ENCODE results near the gene DCP2. TPM values are rescaled to one million over a fixed set of nuclear protein-coding genes. Genes with fewer than 3 reads are reported as not detected.

Gene DCP2
- total RNA-seq, 2 donors from 2014 or later: 10.8 to 12.8 TPM

DNA sequence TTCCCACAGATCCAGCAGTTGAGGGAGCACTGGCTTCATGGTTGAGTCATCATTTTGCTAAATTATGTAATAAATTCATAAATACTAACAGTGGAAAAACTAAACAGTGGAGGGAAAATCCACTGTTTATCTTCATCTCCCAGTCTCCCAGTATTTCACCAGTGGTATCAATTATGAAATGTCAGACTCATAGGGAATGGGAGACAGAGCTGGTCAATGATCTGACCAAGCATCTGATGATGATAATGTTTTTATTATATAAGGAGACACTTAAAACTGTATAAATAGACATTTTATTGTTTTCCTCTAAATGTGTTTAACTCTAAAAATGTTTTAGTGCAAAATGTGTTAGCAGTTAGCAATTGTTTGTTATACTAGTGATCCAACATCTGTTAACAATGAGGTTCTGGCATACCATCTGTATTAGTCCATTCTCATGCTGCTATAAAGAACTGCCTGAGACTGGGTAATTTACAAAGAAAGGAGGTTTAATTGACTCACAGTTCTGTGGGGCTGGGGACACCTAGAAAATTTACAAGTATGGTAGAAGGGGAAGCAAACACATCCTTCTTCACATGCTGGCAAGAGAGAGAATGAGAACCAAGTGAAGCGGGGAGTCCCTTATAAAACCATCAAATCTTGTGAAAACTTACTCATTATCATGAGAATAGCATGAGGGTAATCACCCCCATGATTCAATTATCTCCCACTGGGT lies 42.8 kb upstream of the DCP2 start:
- DNase-seq (ENCODE audit: low spot score): no peak
- Histone ChIP-seq H3K9me3 (no peaks in the 10 kb centered on the region), H3K27me3 (no peaks in the 10 kb centered on the region), H3K36me3 (no peaks in the 10 kb centered on the region), H3K4me3 (no peak overlapping the region), H3K27ac (no peak overlapping the region), H3K4me1 (peaks cover 0 to 6% of the 10 kb centered on the region in 2 donors)
- TF ChIP-seq, protein P1, sequence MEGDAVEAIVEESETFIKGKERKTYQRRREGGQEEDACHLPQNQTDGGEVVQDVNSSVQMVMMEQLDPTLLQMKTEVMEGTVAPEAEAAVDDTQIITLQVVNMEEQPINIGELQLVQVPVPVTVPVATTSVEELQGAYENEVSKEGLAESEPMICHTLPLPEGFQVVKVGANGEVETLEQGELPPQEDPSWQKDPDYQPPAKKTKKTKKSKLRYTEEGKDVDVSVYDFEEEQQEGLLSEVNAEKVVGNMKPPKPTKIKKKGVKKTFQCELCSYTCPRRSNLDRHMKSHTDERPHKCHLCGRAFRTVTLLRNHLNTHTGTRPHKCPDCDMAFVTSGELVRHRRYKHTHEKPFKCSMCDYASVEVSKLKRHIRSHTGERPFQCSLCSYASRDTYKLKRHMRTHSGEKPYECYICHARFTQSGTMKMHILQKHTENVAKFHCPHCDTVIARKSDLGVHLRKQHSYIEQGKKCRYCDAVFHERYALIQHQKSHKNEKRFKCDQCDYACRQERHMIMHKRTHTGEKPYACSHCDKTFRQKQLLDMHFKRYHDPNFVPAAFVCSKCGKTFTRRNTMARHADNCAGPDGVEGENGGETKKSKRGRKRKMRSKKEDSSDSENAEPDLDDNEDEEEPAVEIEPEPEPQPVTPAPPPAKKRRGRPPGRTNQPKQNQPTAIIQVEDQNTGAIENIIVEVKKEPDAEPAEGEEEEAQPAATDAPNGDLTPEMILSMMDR (IDR thresholded peaks at IDR 0.05): no peak

- Histone ChIP-seq H3K36me3 (no peaks in the 10 kb centered on the region), H3K4me3 (no peak overlapping the region), H3K4me1 (peaks cover 0 to 6% of the 10 kb centered on the region in 2 donors), H3K27me3 (no peaks in the 10 kb centered on the region), H3K27ac (no peak overlapping the region), H3K9me3 (no peaks in the 10 kb centered on the region)
- DNase-seq (ENCODE audit: low spot score): no peak
- TF ChIP-seq, protein P1 (IDR thresholded peaks at IDR 0.05): no peak
Observed at GRCh38 chr5:112934366-112934663, 42.3 kb upstream of the DCP2 start.

DNA sequence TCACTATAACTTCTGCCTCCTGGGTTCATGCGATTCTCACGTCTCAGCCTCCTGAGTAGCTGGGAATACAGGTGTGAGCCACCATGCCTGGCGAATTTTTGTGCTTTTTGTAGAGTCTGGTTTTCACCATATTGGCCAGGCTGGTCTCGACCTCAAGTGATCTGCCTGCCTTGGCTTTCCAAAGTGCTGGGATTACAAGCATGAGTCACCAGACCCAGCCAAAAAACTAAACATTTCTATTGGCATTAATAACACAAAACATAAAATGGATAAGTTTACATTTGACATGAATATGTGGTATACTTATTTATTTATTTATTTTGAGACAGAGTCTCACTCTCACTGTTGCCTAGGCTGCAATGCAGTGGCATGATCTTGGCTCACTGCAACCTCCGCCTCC lies 40.9 kb upstream of the DCP2 start:
- TF ChIP-seq, protein P1 (IDR thresholded peaks at IDR 0.05): no peak
- no peak overlapping the region for H3K4me3 ChIP-seq

DNA sequence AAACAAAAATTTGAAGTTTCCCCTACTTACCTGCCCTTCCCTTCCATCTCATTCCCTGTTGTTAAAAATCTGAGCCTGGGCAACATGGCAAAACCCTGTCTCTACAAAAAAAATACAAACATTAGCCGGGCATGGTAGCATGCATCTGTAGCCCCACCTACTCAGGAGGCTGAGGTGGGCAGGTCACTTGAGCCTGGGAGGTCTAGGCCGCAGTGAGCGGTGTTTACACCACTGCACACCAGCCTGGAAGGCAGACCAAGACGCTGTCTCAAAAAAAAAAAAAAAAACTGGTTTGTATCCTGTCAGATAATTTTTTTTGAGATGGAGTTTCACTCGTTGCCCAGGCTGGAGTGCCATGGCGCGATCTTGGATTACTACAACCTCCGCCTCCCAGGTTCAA lies 38.3 kb upstream of the DCP2 start:
- DNase-seq (ENCODE audit: low spot score): no peak
- no peak overlapping the region for H3K4me3 ChIP-seq
- H3K9me3 ChIP-seq: no peaks in the 10 kb centered on the region
- H3K36me3 ChIP-seq: no peaks in the 10 kb centered on the region
- TF ChIP-seq, protein P1 (IDR thresholded peaks at IDR 0.05): no peak
- H3K4me1 ChIP-seq: no peaks in the 10 kb centered on the region
- no peaks in the 10 kb centered on the region for H3K27me3 ChIP-seq
- no peak overlapping the region for H3K27ac ChIP-seq

More for the DNA sequence above, 40.9 kb upstream of the DCP2 start:
- DNase-seq (ENCODE audit: low spot score): no peak
- no peaks in the 10 kb centered on the region for H3K36me3 ChIP-seq
- H3K4me1 ChIP-seq: peaks cover 0 to 6% of the 10 kb centered on the region in 2 donors
- no peaks in the 10 kb centered on the region for H3K9me3 ChIP-seq
- no peak overlapping the region for H3K27ac ChIP-seq
- H3K27me3 ChIP-seq: no peaks in the 10 kb centered on the region

- H3K27ac ChIP-seq: no peak overlapping the region
- no peak overlapping the region for H3K4me3 ChIP-seq
- H3K27me3 ChIP-seq: no peaks in the 10 kb centered on the region
- TF ChIP-seq, protein P1 (IDR thresholded peaks at IDR 0.05): no peak
- no peak for DNase-seq (ENCODE audit: low spot score)
- no peaks in the 10 kb centered on the region for H3K4me1 ChIP-seq
- no peaks in the 10 kb centered on the region for H3K9me3 ChIP-seq
- H3K36me3 ChIP-seq: no peaks in the 10 kb centered on the region
Observed at GRCh38 chr5:112940670-112941069, 35.9 kb upstream of the DCP2 start.

DNA sequence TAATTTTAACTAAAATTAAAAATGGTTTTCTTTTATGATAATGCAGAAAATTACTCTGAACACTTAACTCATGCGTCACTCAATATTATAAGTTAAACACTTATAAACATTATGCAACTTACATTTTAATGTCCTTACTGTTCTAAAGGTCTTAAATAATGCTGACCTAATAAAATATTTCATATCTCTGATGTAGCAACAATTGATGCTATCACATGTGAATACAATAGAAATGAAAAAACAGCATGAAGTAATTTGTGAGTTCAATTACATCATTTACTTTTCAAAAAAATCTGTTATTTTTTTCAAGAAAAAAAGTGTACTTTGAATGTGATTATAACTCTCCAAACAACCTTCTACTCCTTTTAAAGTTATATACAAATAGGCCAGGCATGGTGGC lies 28.1 kb upstream of the DCP2 start:
- DNase-seq (ENCODE audit: low spot score): no peak
- no peaks in the 10 kb centered on the region for H3K4me1 ChIP-seq
- no peak overlapping the region for H3K4me3 ChIP-seq
- no peaks in the 10 kb centered on the region for H3K27me3 ChIP-seq
- H3K9me3 ChIP-seq: no peaks in the 10 kb centered on the region
- no peak overlapping the region for H3K27ac ChIP-seq
- H3K36me3 ChIP-seq: no peaks in the 10 kb centered on the region
- TF ChIP-seq, protein P1 (IDR thresholded peaks at IDR 0.05): no peak
